H1 (cell line): ENCODE measurements around the gene DHCR7. TPM values are rescaled to one million over a fixed set of nuclear protein-coding genes. Genes with fewer than 3 reads are reported as not detected.

Experiments used
- CTCF ChIA-PET: fragments of 300-600 bp; sonication (Branson Sonifier 250); formaldehyde crosslinking; loops from one replicate; lab custom pipeline; 2021; ENCODE audit not compliant: partially characterized antibody; lab: Charles Lee
- POLR2A ChIA-PET: fragments of 300-600 bp; sonication (Branson Sonifier 250); formaldehyde crosslinking; loops from one replicate; lab custom pipeline; 2021; ENCODE audit warnings: inconsistent platforms; ENCODE audit not compliant: partially characterized antibody; lab: Charles Lee
- DNase-seq, 2 experiments: peaks; one replicate each; pipeline versions ENCODE4 v3.0.0 to v3.0.0-alpha.2; 2010 to 2022; ENCODE audit warnings: low spot score in 2 of 2, low read depth in 1 of 2, mixed read lengths in 1 of 2
- FAIRE-seq: peaks from 2 replicates; lab custom pipeline; 2011; peaks lifted over from hg19 to GRCh38; lab: Jason Lieb, UNC
- H2AFZ ChIP-seq: 2 replicates; pipeline ENCODE4 v1.8.1; 2012; ENCODE audit warnings: low read length, inconsistent platforms
- H2AK5ac ChIP-seq: 2 replicates; pipeline ENCODE4 v1.6.1; 2013; ENCODE audit warnings: low read depth, low read length
- H2BK120ac ChIP-seq: replicated peaks from 2 replicates; pipeline ENCODE3; 2013; ENCODE audit warnings: low read depth, low read length, inconsistent platforms
- H2BK12ac ChIP-seq: 2 replicates; pipeline ENCODE4 v1.6.1; 2013; ENCODE audit warnings: low read depth, low read length
- H2BK15ac ChIP-seq: 2 replicates; pipeline ENCODE4 v1.6.1; 2013; ENCODE audit warnings: low read length
- H2BK20ac ChIP-seq: 2 replicates; pipeline ENCODE4 v1.6.1; 2013; ENCODE audit warnings: low read length
- H2BK5ac ChIP-seq: 2 replicates; pipeline ENCODE4 v1.6.1; 2013; ENCODE audit warnings: low read depth, low read length
- H3K14ac ChIP-seq: 2 replicates; pipeline ENCODE4 v1.6.1; 2013; ENCODE audit warnings: inconsistent platforms; ENCODE audit not compliant: insufficient read length
- H3K18ac ChIP-seq: 2 replicates; pipeline ENCODE4 v1.6.1; 2013; ENCODE audit warnings: low read length; ENCODE audit errors: extremely low read depth
- H3K23ac ChIP-seq: 2 replicates; pipeline ENCODE4 v1.6.1; 2013; ENCODE audit warnings: inconsistent platforms; ENCODE audit not compliant: insufficient read length
- H3K23me2 ChIP-seq: 2 replicates; pipeline ENCODE4 v1.6.1; 2013; ENCODE audit warnings: low read depth, low read length
- H3K27ac ChIP-seq: 2 replicates; pipeline ENCODE4 v1.6.1; 2011; ENCODE audit warnings: low read depth, low read length, inconsistent platforms
- H3K27me3 ChIP-seq, 4 experiments: replicated peaks in 1 of 4; 1 replicate in 1 of 4; 2 replicates in 3 of 4; pipeline versions ENCODE4 v1.6.1 to v1.8.1; 2011 to 2013; ENCODE audit warnings: low read length in 3 of 4, mild to moderate bottlenecking in 3 of 4, inconsistent platforms in 2 of 4, mixed read lengths in 2 of 4, moderate library complexity in 1 of 4; ENCODE audit not compliant: control insufficient read depth in 3 of 4, insufficient read depth in 3 of 4; ENCODE audit errors: extremely low read depth in 1 of 4
- H3K36me3 ChIP-seq, 4 experiments: 2 replicates each; pipeline versions ENCODE4 v1.6.1 to v1.8.1; 2011 to 2013; ENCODE audit warnings: mild to moderate bottlenecking in 4 of 4, low read length in 3 of 4, moderate library complexity in 2 of 4, control low read depth in 1 of 4, inconsistent platforms in 1 of 4; ENCODE audit not compliant: insufficient read depth in 4 of 4, control insufficient read depth in 2 of 4
- H3K4ac ChIP-seq: replicated peaks from 2 replicates; pipeline ENCODE3; 2013; ENCODE audit warnings: low read length, low read depth, mixed read lengths, inconsistent platforms; ENCODE audit not compliant: insufficient read length
- H3K4me1 ChIP-seq, 4 experiments: replicated peaks in 1 of 4; 1 replicate in 1 of 4; 2 replicates in 3 of 4; pipeline versions ENCODE4 v1.6.1 to v1.8.1; 2011 to 2013; ENCODE audit warnings: low read length in 3 of 4, inconsistent platforms in 2 of 4, mixed read lengths in 1 of 4; ENCODE audit not compliant: insufficient read depth in 4 of 4, control insufficient read depth in 3 of 4
- H3K4me2 ChIP-seq, 2 experiments: 2 replicates each; pipeline versions ENCODE4 v1.6.1 to v1.8.1; 2011 to 2013; ENCODE audit warnings: low read depth in 2 of 2, low read length in 2 of 2, control low read depth in 1 of 2, inconsistent platforms in 1 of 2, mild to moderate bottlenecking in 1 of 2; ENCODE audit not compliant: insufficient read depth in 1 of 2
- H3K4me3 ChIP-seq, 4 experiments: fragments of 200-600, 300-600 bp in 1 of 4; sonication (generic), shearing (Covaris generic), sonication (Bioruptor Twin) in 1 of 4; 2 replicates each; pipeline versions ENCODE4 v1.5.1 to v1.8.1; 2011 to 2016; ENCODE audit warnings: low read length in 4 of 4, low read depth in 3 of 4, control low read depth in 2 of 4, inconsistent platforms in 2 of 4, mild to moderate bottlenecking in 2 of 4, mixed read lengths in 1 of 4, moderate library complexity in 1 of 4; ENCODE audit not compliant: insufficient read depth in 2 of 4; ENCODE audit errors: extremely low read depth in 1 of 4
- H3K56ac ChIP-seq: replicated peaks from 2 replicates; pipeline ENCODE3; 2013; ENCODE audit warnings: low read depth, mild to moderate bottlenecking, mixed read lengths, low read length, inconsistent platforms; ENCODE audit not compliant: insufficient read length
- H3K79me1 ChIP-seq: 2 replicates; pipeline ENCODE4 v1.6.1; 2013; ENCODE audit warnings: low read depth, low read length, control low read depth
- H3K79me2 ChIP-seq, 2 experiments: 2 replicates each; pipeline versions ENCODE4 v1.6.1 to v1.8.1; 2012 to 2013; ENCODE audit warnings: low read length in 2 of 2, mild to moderate bottlenecking in 2 of 2, inconsistent platforms in 1 of 2; ENCODE audit not compliant: insufficient read depth in 2 of 2, control insufficient read depth in 1 of 2
- H3K9ac ChIP-seq, 4 experiments: replicated peaks in 1 of 4; 1 replicate in 1 of 4; 2 replicates in 3 of 4; pipeline versions ENCODE4 v1.6.1 to v1.8.1; 2011 to 2013; ENCODE audit warnings: low read depth in 3 of 4, low read length in 3 of 4, control low read depth in 2 of 4, mild to moderate bottlenecking in 2 of 4, moderate library complexity in 2 of 4, inconsistent platforms in 1 of 4; ENCODE audit errors: extremely low read depth in 1 of 4
- H3K9me3 ChIP-seq, 2 experiments: 2 replicates each; pipeline versions ENCODE4 v1.6.1 to v1.8.1; 2012 to 2013; ENCODE audit warnings: mild to moderate bottlenecking in 2 of 2, moderate library complexity in 2 of 2, control low read depth in 1 of 2, inconsistent platforms in 1 of 2, low read depth in 1 of 2, low read length in 1 of 2, mixed read lengths in 1 of 2; ENCODE audit not compliant: insufficient read depth in 2 of 2
- H4K20me1 ChIP-seq, 2 experiments: replicated peaks in 1 of 2; 2 replicates each; pipeline versions ENCODE3 to v1.8.1; 2011 to 2013; ENCODE audit warnings: inconsistent platforms in 2 of 2, low read length in 2 of 2, mild to moderate bottlenecking in 1 of 2; ENCODE audit not compliant: insufficient read depth in 2 of 2, control insufficient read depth in 1 of 2
- H4K5ac ChIP-seq: 2 replicates; pipeline ENCODE4 v1.6.1; 2013; ENCODE audit warnings: low read length, low read depth, mixed read lengths, inconsistent platforms; ENCODE audit not compliant: insufficient read length
- H4K8ac ChIP-seq: 2 replicates; pipeline ENCODE4 v1.8.0; 2013; ENCODE audit warnings: mild to moderate bottlenecking, moderate library complexity, low read length, inconsistent platforms; ENCODE audit not compliant: insufficient read depth; ENCODE audit errors: extremely low read depth
- H4K91ac ChIP-seq: replicated peaks from 2 replicates; pipeline ENCODE3; 2013; ENCODE audit warnings: low read length, mixed read lengths, inconsistent platforms; ENCODE audit not compliant: insufficient read length
- BACH1 ChIP-seq: IDR thresholded peaks from 2 replicates; pipeline ENCODE4 v1.6.1; 2012; ENCODE audit warnings: low read length, improper control_type of control experiment
- CREB1 ChIP-seq: IDR thresholded peaks from 2 replicates; pipeline ENCODE4 v1.6.1; 2012; ENCODE audit warnings: inconsistent platforms
- GABPA ChIP-seq: IDR thresholded peaks from 2 replicates; pipeline ENCODE4 v1.6.1; 2011; ENCODE audit warnings: mild to moderate bottlenecking, low read length, moderate library complexity, borderline replicate concordance; ENCODE audit not compliant: insufficient read depth
- HDAC2 ChIP-seq, 2 experiments: fragments of 300-600 bp in 1 of 2; sonication (generic) in 1 of 2; IDR thresholded peaks; 2 replicates each; pipeline ENCODE4 v1.6.1; 2011 to 2012; ENCODE audit warnings: low read depth in 2 of 2, low read length in 2 of 2, mild to moderate bottlenecking in 2 of 2, moderate library complexity in 2 of 2, borderline replicate concordance in 1 of 2, inconsistent platforms in 1 of 2
- JUND ChIP-seq: IDR thresholded peaks from 2 replicates; pipeline ENCODE4 v1.6.1; 2011; ENCODE audit warnings: mild to moderate bottlenecking, improper control_type of control experiment, low read length
- KDM1A ChIP-seq: fragments of 200-600, 300-600 bp; sonication (generic); IDR thresholded peaks from 2 replicates; pipeline ENCODE4 v1.7.1; 2016; ENCODE audit warnings: mild to moderate bottlenecking, low read length, borderline replicate concordance
- KDM5A ChIP-seq: fragments of 200-600 bp; IDR thresholded peaks from 2 replicates; pipeline ENCODE4 v1.7.1; 2012; ENCODE audit warnings: mild to moderate bottlenecking, low read length, inconsistent platforms, mixed read lengths
- POLR2A ChIP-seq, 2 experiments: IDR thresholded peaks; 1 replicate in 1 of 2; 2 replicates in 1 of 2; pipeline ENCODE4 v1.6.1; 2011; ENCODE audit warnings: low read depth in 2 of 2, low read length in 2 of 2, mild to moderate bottlenecking in 2 of 2; ENCODE audit errors: control extremely low read depth in 1 of 2
- POU5F1 ChIP-seq: IDR thresholded peaks from 2 replicates; pipeline ENCODE4 v1.6.1; 2011; ENCODE audit warnings: low read depth, mild to moderate bottlenecking, low read length, moderate library complexity
- RAD21 ChIP-seq, 2 experiments: IDR thresholded peaks in 1 of 2; conservative IDR thresholded peaks in 1 of 2; 2 replicates each; pipeline ENCODE4 v1.6.1; 2011; ENCODE audit warnings: low read depth in 2 of 2, low read length in 2 of 2, improper control_type of control experiment in 1 of 2, inconsistent platforms in 1 of 2, mild to moderate bottlenecking in 1 of 2, moderate library complexity in 1 of 2
- SIN3A ChIP-seq, 2 experiments: IDR thresholded peaks in 1 of 2; conservative IDR thresholded peaks in 1 of 2; 2 replicates each; pipeline ENCODE4 v1.6.1; 2011 to 2012; ENCODE audit warnings: low read length in 2 of 2, improper control_type of control experiment in 1 of 2, low read depth in 1 of 2, mild to moderate bottlenecking in 1 of 2
- SP1 ChIP-seq: IDR thresholded peaks from 2 replicates; pipeline ENCODE4 v1.6.1; 2011; ENCODE audit warnings: low read depth, low read length
- WGBS, 2 experiments: shearing (Covaris generic) in 1 of 2; methylation state at CpG; one replicate each; pipeline versions ENCODE4 v1.1.6 to v1.1.7; 2013 to 2015; ENCODE audit warnings: low lambda C conversion rate in 2 of 2, mixed read lengths in 2 of 2, inconsistent platforms in 1 of 2, low coverage in 1 of 2, missing lambda C conversion rate in 1 of 2; ENCODE audit not compliant: insufficient replicate concordance in 2 of 2, insufficient coverage in 1 of 2, insufficient read length in 1 of 2; ENCODE audit errors: extremely low coverage in 1 of 2, missing lambda C conversion rate in 1 of 2; 5-methylcytosine and 5-hydroxymethylcytosine counted together
- polyA plus RNA-seq, 7 experiments: library from polyadenylated mRNA; depleted of rRNA in 3 of 7; stranded (reverse) in 5 of 7; unstranded in 2 of 7; fragments of >200 nt in 5 of 7; fragments of 200-250 nt in 2 of 7; gene quantifications; 1 replicate in 5 of 7; 2 replicates in 1 of 7; 4 replicates in 1 of 7; pipeline versions ENCODE4 v1.2.1 to v1.2.3, GENCODE V29; 2011 to 2013; ENCODE audit warnings: missing spikeins in 2 of 7, mixed read lengths in 2 of 7
- total RNA-seq: library from RNA; stranded (reverse); fragmentation: NEBNext Ultra II Directional; extraction: Animal tissue kit (Norgen Biotek cat#: 25700); gene quantifications from 2 replicates; pipeline ENCODE4 v1.2.1, GENCODE V29; 2021

DHCR7 gene
- total and polyA plus RNA-seq, 2 of the 8 experiments (the other 6 are each of a cell fraction or from before 2014, with no cell fraction given) = 144 to 157 TPM

DNA sequence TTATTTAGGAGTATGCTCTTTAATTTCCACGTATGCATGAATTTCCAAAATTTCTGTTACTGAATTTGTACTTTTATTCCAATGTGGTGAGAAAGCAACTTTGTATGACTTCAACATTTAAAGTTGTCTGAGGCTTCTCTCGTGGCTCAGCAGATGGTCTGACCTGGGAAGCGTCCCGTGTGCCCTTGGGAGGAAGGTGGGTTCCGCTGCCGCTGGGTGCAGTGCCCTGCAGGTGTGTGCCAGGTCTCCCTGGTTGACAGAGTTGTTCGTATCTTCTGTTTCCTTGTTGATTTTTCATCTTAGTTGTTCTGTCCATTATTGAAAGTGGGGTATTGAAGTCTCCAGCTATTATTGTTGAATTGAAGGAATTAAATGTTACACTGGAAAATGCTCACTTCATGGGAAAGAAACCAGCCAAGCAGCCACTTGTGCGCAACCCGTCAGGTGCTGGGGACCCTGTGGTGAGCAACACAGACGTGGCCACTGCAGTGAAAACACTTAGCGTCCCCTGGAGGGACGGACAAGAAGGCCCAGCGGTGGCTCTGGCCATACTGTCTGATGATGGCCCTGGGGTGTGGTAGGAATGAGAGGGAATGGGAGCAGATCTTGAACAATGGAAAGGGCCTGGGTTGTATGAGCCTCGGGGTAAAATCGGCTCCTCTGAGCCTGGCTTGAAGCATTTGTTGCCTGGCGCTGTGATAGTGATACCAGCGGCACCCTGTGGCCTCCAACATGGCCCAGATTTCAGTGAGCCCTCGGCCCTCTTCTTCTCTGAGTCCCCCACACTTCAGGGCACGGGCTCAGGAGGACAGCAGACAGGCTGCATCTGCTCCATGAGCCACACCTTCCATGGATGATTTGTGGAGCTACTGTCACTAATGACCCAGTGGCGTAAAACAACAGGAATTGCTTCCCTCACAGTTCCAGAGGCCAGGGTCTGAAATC is 47.4 kb upstream of the DHCR7 start:
- Histone ChIP-seq H3K27ac (no peak overlapping the region), H3K9ac (no peak overlapping the region), H3K4me3 (no peak overlapping the region), H3K27me3 (no peaks in the 10 kb centered on the region), H3K23ac (no peak overlapping the region), H4K8ac (no peak overlapping the region), H3K56ac (no peak overlapping the region), H2BK120ac (no peak overlapping the region), H4K91ac (no peak overlapping the region), H3K23me2 (no peaks in the 10 kb centered on the region), H3K79me1 (no peaks in the 10 kb centered on the region), H2AFZ (no peak overlapping the region), H2BK20ac (no peak overlapping the region), H3K36me3 (peaks cover 3 to 20% (median 9%) of the 10 kb centered on the region in 4 experiments; a peak in 5 of 8 replicates), H3K9me3 (no peaks in the 10 kb centered on the region), H3K18ac (no peak overlapping the region), H3K79me2 (no peaks in the 10 kb centered on the region), H2BK5ac (no peak overlapping the region), H2BK12ac (no peak overlapping the region), H4K5ac (no peak overlapping the region), H3K14ac (no peak overlapping the region), H3K4ac (no peak overlapping the region), H2AK5ac (no peak overlapping the region), H3K4me1 (no peaks in the 10 kb centered on the region), H2BK15ac (no peak overlapping the region), H3K4me2 (no peak overlapping the region), H4K20me1 (peaks cover 0 to 5% of the 10 kb centered on the region in 2 experiments)
- DNase-seq (peak in 1 of 2 experiments; percentile 24), FAIRE-seq (no peak)
- POLR2A ChIA-PET = no interaction called here
- WGBS, 2 experiments = 91% methylated on average over 19 of the region's 20 CpGs; no CpG with 5 or more reads in 1 of the 2 experiments
- CTCF ChIA-PET = interaction anchor here (1.1 kb wide), 1 partner anchor 9 kb away, joined by 3 read pairs; no protein-coding TSS in a partner anchor
- TF ChIP-seq KDM5A (no peak), KDM1A (no peak), GABPA (no peak), POLR2A (IDR thresholded peaks at IDR 0.05; ENCODE audit: control extremely low read depth in 1 of 2, low read depth in 2 of 2, low read length in 2 of 2) (no peak), HDAC2 (IDR thresholded peaks at IDR 0.05; ENCODE audit: borderline replicate concordance in 1 of 2, low read depth in 2 of 2, low read length in 2 of 2) (no peak), SP1 (no peak), SIN3A (conservative IDR thresholded peaks at IDR 0.05 in 1 of 2, IDR thresholded peaks at IDR 0.05 in 1 of 2; ENCODE audit: low read depth in 1 of 2, low read length in 2 of 2) (no peak), JUND (no peak), BACH1 (no peak), RAD21 (IDR thresholded peaks at IDR 0.05 in 1 of 2, conservative IDR thresholded peaks at IDR 0.05 in 1 of 2; ENCODE audit: low read depth in 2 of 2, low read length in 2 of 2) (no peak), POU5F1 (no peak), CREB1 (no peak)
